Natural killer cell (primary cell): ENCODE results near the gene CASP8AP2. TPM values are rescaled to one million over a fixed set of nuclear protein-coding genes. Genes with fewer than 3 reads are reported as not detected.
"Not testable (repeated sequence)": the region's sequence is repeated elsewhere in the genome, so short reads cannot be mapped to it uniquely, and the experiment has no call there.

ENCODE experiments used
- ATAC-seq, 3 donors: fragments of 150-1000 bp in 2 of 3; fragments of 200-7000 bp in 1 of 3; cut with Tn5 transposase; 1 replicate in 1 of 3; 2 replicates in 2 of 3; pipeline ENCODE4 v1.10.0; 2021; ENCODE audit warnings: mild to moderate bottlenecking in 2 of 3, moderate library complexity in 2 of 3
- DNase-seq, 2 donors: peaks; one replicate each; pipeline versions ENCODE4 v3.0.0 to v3.0.0-alpha.2; 2013 to 2021; ENCODE audit warnings: mixed read lengths in 1 of 2
- H3K27ac ChIP-seq: one replicate; pipeline ENCODE4 v1.5.1; 2013; ENCODE audit warnings: mild to moderate bottlenecking, low read length
- H3K27me3 ChIP-seq: one replicate; pipeline ENCODE4 v1.6.1; 2013; ENCODE audit warnings: low read length; ENCODE audit not compliant: control insufficient read depth, insufficient read depth
- H3K36me3 ChIP-seq: one replicate; pipeline ENCODE4 v1.6.1; 2013; ENCODE audit warnings: low read length; ENCODE audit not compliant: control insufficient read depth, insufficient read depth
- H3K4me1 ChIP-seq: one replicate; pipeline ENCODE4 v1.6.1; 2013; ENCODE audit warnings: low read length; ENCODE audit not compliant: control insufficient read depth, insufficient read depth
- H3K4me3 ChIP-seq: one replicate; pipeline ENCODE4 v1.5.1; 2013; ENCODE audit warnings: low read length
- H3K9me3 ChIP-seq: one replicate; pipeline ENCODE4 v1.6.1; 2013; ENCODE audit warnings: low read length; ENCODE audit not compliant: control insufficient read depth, insufficient read depth
- H3K27ac Mint-ChIP-seq, 2 donors: one replicate each; pipeline ENCODE4 v1.8.0; 2022; ENCODE audit warnings: mild to moderate bottlenecking in 2 of 2, mixed read lengths in 2 of 2, moderate library complexity in 1 of 2
- H3K27me3 Mint-ChIP-seq, 2 donors: one replicate each; pipeline ENCODE4 v1.8.0; 2022; ENCODE audit warnings: low read depth in 2 of 2, mixed read lengths in 2 of 2
- H3K36me3 Mint-ChIP-seq: one replicate; pipeline ENCODE4 v1.8.0; 2022; ENCODE audit warnings: mixed read lengths
- H3K4me1 Mint-ChIP-seq, 2 donors: one replicate each; pipeline ENCODE4 v1.8.0; 2022; ENCODE audit warnings: mixed read lengths in 2 of 2
- H3K4me3 Mint-ChIP-seq: one replicate; pipeline ENCODE4 v1.8.0; 2022; ENCODE audit warnings: mild to moderate bottlenecking, moderate library complexity, mixed read lengths
- H3K9me3 Mint-ChIP-seq, 2 donors: one replicate each; pipeline ENCODE4 v1.8.0; 2022; ENCODE audit warnings: mixed read lengths in 2 of 2
- WGBS: methylation state at CpG from one replicate; pipeline ENCODE4 v1.1.7; 2013; ENCODE audit warnings: missing lambda C conversion rate; ENCODE audit not compliant: insufficient coverage; 5-methylcytosine and 5-hydroxymethylcytosine counted together
- intact Hi-C: fragments of 100-400 bp; cut with micrococcal nuclease; formaldehyde crosslinking; loops from one replicate; pipeline ENCODE4 v1.14.2; 2022
- total RNA-seq, 4 donors: library from RNA; stranded (reverse); fragments of 120-200 nt in 1 of 4; gene quantifications; one replicate each; pipeline versions ENCODE4 v1.2.3 to v1.2.4, GENCODE V29; 2013 to 2022
- TF ChIP-seq, protein P1 (sequence below): fragments of 200-600 bp; IDR thresholded peaks from one replicate; pipeline ENCODE4 v1.8.0; 2022; ENCODE audit warnings: antibody characterized with exemption

CASP8AP2 gene
- total RNA-seq, 3 donors from 2014 or later (not counting 1 experiment from before 2014, with no cell fraction given): 24.3 to 31.8 (median 25.4) TPM

DNA sequence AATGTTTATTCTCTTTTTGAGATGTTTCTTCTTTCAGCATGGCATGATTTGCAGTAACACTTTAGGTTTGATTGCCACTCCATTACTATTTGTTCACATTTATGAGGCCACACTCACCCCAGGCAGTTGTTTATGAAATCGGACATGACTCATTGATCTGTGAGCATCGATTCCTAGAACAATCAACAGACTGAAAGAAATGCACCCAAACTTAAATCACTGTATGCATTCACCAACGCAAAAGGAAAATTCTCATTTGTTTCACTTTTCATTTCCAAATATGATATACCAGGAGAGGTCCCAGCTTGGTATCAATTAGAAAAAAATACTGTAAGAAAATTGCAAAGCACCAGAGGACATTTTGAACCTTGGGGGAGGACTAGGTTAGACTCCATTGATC is 59.2 kb downstream of the CASP8AP2 start:
- Mint-ChIP-seq H3K27me3 (peaks cover 28 to 61% of the 10 kb centered on the region in 2 donors), H3K36me3 (no peaks in the 10 kb centered on the region), H3K27ac (no peak overlapping the region), H3K4me3 (no peak overlapping the region), H3K4me1 (no peaks in the 10 kb centered on the region), H3K9me3 (no peaks in the 10 kb centered on the region)
- no peaks in the 10 kb centered on the region for H3K9me3 ChIP-seq
- intact Hi-C loops: no loop called here
- ATAC-seq: no peak
- H3K36me3 ChIP-seq: no peaks in the 10 kb centered on the region
- no peak overlapping the region for H3K4me3 ChIP-seq
- DNase-seq: no peak
- peaks cover 4% of the 10 kb centered on the region for H3K4me1 ChIP-seq
- no peak overlapping the region for H3K27ac ChIP-seq
- 83% methylated on average over 2 of the region's 3 CpGs for WGBS
- H3K27me3 ChIP-seq: peaks cover 7% of the 10 kb centered on the region
- TF ChIP-seq, protein P1, sequence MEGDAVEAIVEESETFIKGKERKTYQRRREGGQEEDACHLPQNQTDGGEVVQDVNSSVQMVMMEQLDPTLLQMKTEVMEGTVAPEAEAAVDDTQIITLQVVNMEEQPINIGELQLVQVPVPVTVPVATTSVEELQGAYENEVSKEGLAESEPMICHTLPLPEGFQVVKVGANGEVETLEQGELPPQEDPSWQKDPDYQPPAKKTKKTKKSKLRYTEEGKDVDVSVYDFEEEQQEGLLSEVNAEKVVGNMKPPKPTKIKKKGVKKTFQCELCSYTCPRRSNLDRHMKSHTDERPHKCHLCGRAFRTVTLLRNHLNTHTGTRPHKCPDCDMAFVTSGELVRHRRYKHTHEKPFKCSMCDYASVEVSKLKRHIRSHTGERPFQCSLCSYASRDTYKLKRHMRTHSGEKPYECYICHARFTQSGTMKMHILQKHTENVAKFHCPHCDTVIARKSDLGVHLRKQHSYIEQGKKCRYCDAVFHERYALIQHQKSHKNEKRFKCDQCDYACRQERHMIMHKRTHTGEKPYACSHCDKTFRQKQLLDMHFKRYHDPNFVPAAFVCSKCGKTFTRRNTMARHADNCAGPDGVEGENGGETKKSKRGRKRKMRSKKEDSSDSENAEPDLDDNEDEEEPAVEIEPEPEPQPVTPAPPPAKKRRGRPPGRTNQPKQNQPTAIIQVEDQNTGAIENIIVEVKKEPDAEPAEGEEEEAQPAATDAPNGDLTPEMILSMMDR: no peak

DNA sequence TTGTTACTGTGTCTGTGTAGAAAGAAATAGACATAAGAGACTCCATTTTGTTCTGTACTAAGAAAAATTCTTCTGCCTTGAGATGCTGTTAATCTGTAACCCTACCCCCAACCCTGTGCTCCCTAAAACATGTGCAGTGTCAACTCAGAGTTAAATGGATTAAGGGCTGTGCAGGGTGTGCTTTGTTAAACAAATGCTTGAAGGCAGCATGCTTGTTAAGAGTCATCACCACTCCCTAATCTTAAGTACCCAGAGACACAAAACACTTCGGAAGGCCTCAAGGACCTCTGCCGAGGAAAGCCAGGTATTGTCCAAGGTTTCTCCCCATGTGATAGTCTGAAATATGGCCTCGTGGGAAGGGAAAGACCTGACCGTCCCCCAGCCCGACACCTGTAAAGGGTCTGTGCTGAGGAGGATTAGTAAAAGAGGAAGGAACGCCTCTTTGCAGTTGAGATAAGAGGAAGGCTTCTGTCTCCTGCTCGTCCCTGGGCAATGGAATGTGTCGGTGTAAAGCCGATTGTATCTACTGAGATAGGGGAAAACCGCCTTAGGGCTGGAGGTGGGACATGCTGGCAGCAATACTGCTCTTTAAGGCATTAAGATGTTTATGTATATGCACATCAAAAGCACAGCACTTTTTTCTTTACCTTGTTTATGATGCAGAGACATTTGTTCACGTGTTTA is 61.3 kb downstream of the CASP8AP2 start:
- 23% methylated on average over 6 of the region's 11 CpGs for WGBS
- H3K27ac Mint-ChIP-seq, H3K36me3 Mint-ChIP-seq, H3K36me3 ChIP-seq, H3K27me3 ChIP-seq, H3K4me1 ChIP-seq, intact Hi-C loops, H3K4me1 Mint-ChIP-seq, ATAC-seq, H3K27ac ChIP-seq, H3K9me3 Mint-ChIP-seq, H3K9me3 ChIP-seq, H3K4me3 ChIP-seq, H3K4me3 Mint-ChIP-seq, DNase-seq: not testable (repeated sequence)
- peaks cover 34 to 54% of the 10 kb centered on the region in 2 donors for H3K27me3 Mint-ChIP-seq

DNA sequence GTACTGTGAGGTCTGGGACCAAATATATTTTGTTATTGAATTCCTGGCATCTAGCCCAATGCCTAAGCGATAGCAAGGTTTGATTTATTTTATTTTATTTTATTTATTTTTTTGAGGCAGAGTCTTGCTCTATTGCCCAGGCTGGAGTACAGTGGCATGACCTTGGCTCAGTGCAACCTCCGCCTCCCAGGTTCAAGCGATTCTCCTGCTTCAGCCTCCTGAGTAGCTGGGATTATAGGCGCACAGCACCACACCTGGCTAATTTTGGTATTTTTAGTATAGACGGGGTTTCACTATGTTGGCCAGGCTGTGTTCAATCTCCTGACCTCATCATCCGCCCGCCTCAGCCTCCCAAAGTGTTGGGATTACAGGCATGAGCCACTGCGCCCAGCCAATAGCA is 62.9 kb downstream of the CASP8AP2 start:
- H3K4me1 ChIP-seq, H3K36me3 Mint-ChIP-seq, H3K4me1 Mint-ChIP-seq, H3K9me3 Mint-ChIP-seq, H3K27ac Mint-ChIP-seq, H3K36me3 ChIP-seq, H3K9me3 ChIP-seq, H3K4me3 Mint-ChIP-seq, H3K4me3 ChIP-seq, ATAC-seq, intact Hi-C loops, H3K27ac ChIP-seq, DNase-seq: not testable (repeated sequence)
- H3K27me3 ChIP-seq: peaks cover 10% of the 10 kb centered on the region
- H3K27me3 Mint-ChIP-seq: peaks cover 32 to 54% of the 10 kb centered on the region in 2 donors
- 80% methylated on average over 8 of the region's 8 CpGs for WGBS

DNA sequence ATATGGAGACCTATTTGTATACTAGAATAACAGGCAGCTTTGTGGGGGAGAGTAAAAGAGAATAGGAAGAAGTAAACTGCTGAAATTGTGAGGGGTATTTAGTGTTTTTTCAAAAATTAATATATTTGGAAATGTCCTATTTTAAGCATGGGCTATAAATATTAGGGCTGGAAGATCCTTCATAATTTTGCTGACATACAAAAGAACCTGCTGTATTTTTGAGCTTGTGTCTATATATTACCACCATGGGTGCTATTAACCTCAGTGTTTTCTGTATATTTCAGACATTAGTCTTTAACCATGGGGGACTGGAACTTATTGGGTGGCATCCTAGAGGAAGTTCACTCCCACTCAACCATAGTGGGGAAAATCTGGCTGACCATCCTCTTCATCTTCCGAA is 64.5 kb downstream of the CASP8AP2 start, which contains the start of gene GJA10:
GJA10 (plus strand) TSS at position 301 of the 400 bp plus-strand sequence; CDS start at position 301, 0 bp downstream.
- Histone ChIP-seq H3K4me3 (no peak within 1 kb of the TSS), H3K4me1 (no peaks in the 10 kb centered on the region), H3K9me3 (no peaks in the 10 kb centered on the region), H3K36me3 (no peaks in the 10 kb centered on the region), H3K27ac (no peak within 1 kb of the TSS), H3K27me3 (peaks cover 5% of the 10 kb centered on the region)
- TF ChIP-seq, protein P1: no peak
- no peak for ATAC-seq
- Mint-ChIP-seq H3K9me3 (no peaks in the 10 kb centered on the region), H3K4me3 (no peak within 1 kb of the TSS), H3K27me3 (peaks cover 29 to 45% of the 10 kb centered on the region in 2 donors), H3K36me3 (no peaks in the 10 kb centered on the region), H3K27ac (no peak within 1 kb of the TSS), H3K4me1 (no peaks in the 10 kb centered on the region)
- DNase-seq: no peak
- intact Hi-C loops: no loop called here
- WGBS: 100% methylated on average over 1 of the region's 1 CpG
